EL (cell line): ENCODE measurements around the gene CDKN2D.

ENCODE experiments used
- DNase-seq: peaks from one replicate; pipeline ENCODE4 v3.0.0-alpha.2; 2016

The CDKN2D gene

GRCh38 chr19:10568826-10569651, at the start of gene CDKN2D:
Gene CDKN2D (minus strand): TSS chr19:10568979. CDS start chr19:10568653, 326 bp downstream.
- peak; percentile 99 for DNase-seq

GRCh38 chr19:10617409-10618121, 48.8 kb upstream of the CDKN2D start:
- peak; percentile 94 for DNase-seq

GRCh38 chr19:10615429-10616023, 46.7 kb upstream of the CDKN2D start:
- DNase-seq, result no peak

GRCh38 chr19:10612499-10613119, 43.8 kb upstream of the CDKN2D start:
- DNase-seq, result no peak

- no peak for DNase-seq
Observed at GRCh38 chr19:10611907-10612306, 43.1 kb upstream of the CDKN2D start.

- DNase-seq, result peak; percentile 37
Observed at GRCh38 chr19:10604460-10604980, 35.7 kb upstream of the CDKN2D start.

GRCh38 chr19:10603873-10604459, 35.2 kb upstream of the CDKN2D start:
- DNase-seq, result no peak

- peak; percentile 42 for DNase-seq
Observed at GRCh38 chr19:10603084-10603872, 34.5 kb upstream of the CDKN2D start.

- DNase-seq, result peak; percentile 80
Observed at GRCh38 chr19:10602330-10603083, 33.7 kb upstream of the CDKN2D start.

GRCh38 chr19:10601999-10602329, 33.2 kb upstream of the CDKN2D start:
- no peak for DNase-seq

- no peak for DNase-seq
Observed at GRCh38 chr19:10600149-10600548, 31.4 kb upstream of the CDKN2D start.

GRCh38 chr19:10593820-10594637, 25.2 kb upstream of the CDKN2D start:
- no peak for DNase-seq

GRCh38 chr19:10593148-10593547, 24.4 kb upstream of the CDKN2D start:
- no peak for DNase-seq

GRCh38 chr19:10587839-10588150, 19.0 kb upstream of the CDKN2D start:
- DNase-seq, result no peak

GRCh38 chr19:10587022-10587838, 18.5 kb upstream of the CDKN2D start, which contains the start of gene AP1M2:
Gene AP1M2 (minus strand): TSS chr19:10587312. CDS start chr19:10587231, 81 bp downstream.
- no peak for DNase-seq

- DNase-seq, result no peak
Observed at GRCh38 chr19:10586396-10586795, 17.6 kb upstream of the CDKN2D start.

- no peak for DNase-seq
Observed at GRCh38 chr19:10583036-10583776, 14.4 kb upstream of the CDKN2D start.

- DNase-seq, result no peak
Observed at GRCh38 chr19:10582091-10582490, 13.3 kb upstream of the CDKN2D start.
